A673 (cell line): ENCODE measurements around the gene EDIL3.

Source experiments
- EZH2 ChIP-seq: fragments of 200-600 bp; sonication (generic); IDR thresholded peaks from 2 replicates; pipeline ENCODE4 v1.6.1; 2017; ENCODE audit warnings: borderline replicate concordance, low read depth, mild to moderate bottlenecking, mixed read lengths, antibody characterized with exemption, low read length; ENCODE audit not compliant: poor library complexity, severe bottlenecking
- TF ChIP-seq, protein P1 (sequence below): fragments of 300-800, 200-600 bp; sonication (generic); conservative IDR thresholded peaks from 2 replicates; pipeline ENCODE4 v1.5.1; 2017; ENCODE audit warnings: low read depth, mild to moderate bottlenecking, antibody characterized with exemption, low read length, moderate library complexity, mixed read lengths

- TF ChIP-seq, protein P1, sequence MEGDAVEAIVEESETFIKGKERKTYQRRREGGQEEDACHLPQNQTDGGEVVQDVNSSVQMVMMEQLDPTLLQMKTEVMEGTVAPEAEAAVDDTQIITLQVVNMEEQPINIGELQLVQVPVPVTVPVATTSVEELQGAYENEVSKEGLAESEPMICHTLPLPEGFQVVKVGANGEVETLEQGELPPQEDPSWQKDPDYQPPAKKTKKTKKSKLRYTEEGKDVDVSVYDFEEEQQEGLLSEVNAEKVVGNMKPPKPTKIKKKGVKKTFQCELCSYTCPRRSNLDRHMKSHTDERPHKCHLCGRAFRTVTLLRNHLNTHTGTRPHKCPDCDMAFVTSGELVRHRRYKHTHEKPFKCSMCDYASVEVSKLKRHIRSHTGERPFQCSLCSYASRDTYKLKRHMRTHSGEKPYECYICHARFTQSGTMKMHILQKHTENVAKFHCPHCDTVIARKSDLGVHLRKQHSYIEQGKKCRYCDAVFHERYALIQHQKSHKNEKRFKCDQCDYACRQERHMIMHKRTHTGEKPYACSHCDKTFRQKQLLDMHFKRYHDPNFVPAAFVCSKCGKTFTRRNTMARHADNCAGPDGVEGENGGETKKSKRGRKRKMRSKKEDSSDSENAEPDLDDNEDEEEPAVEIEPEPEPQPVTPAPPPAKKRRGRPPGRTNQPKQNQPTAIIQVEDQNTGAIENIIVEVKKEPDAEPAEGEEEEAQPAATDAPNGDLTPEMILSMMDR = no peak
- TF ChIP-seq EZH2 = no peak
Observed at GRCh38 chr5:84218546-84218945, 166.1 kb downstream of the EDIL3 start.
